GM18526 (cell line): Measurements from ENCODE around the gene RAX2.

Experiments used
- POLR2A ChIP-seq: IDR thresholded peaks from 3 replicates; pipeline ENCODE4 v1.6.1; 2011; ENCODE audit not compliant: insufficient read length; ENCODE audit errors: extremely low read depth

Gene RAX2

GRCh38 chr19:3732108-3732507 lies 39.9 kb downstream of the RAX2 start:
- no peak for TF ChIP-seq POLR2A

GRCh38 chr19:3730457-3730958 lies 41.5 kb downstream of the RAX2 start:
- no peak for TF ChIP-seq POLR2A

GRCh38 chr19:3725640-3726310 lies 46.3 kb downstream of the RAX2 start:
- no peak for TF ChIP-seq POLR2A

DNA sequence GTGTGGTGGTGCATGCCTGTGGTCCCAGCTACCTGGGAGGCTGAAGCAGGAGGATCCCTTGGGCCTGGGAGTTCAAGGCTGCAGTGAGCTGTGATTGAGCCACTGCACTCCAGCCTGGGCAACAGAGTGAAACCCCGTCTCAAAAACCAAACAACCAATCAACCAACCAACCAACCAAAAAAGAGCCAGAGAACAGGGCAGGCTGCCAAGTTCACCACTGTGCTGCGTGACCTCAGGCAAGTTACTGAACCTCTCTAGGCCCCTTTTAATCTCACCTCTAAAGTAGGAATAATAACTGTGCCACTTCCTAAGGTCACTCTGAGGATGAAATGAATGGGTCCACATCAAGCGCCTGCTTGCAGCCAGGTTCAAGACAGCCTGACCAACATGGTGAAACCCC lies 46.9 kb downstream of the RAX2 start:
- TF ChIP-seq POLR2A, result no peak

GRCh38 chr19:3723883-3724282 lies 48.1 kb downstream of the RAX2 start:
- TF ChIP-seq POLR2A, result no peak

- no peak for TF ChIP-seq POLR2A
These were observed 48.9 kb downstream of the RAX2 start for GRCh38 chr19:3723110-3723488.

GRCh38 chr19:3722443-3723109 lies 49.5 kb downstream of the RAX2 start:
- no peak for TF ChIP-seq POLR2A

- no peak for TF ChIP-seq POLR2A
These were observed 50.1 kb downstream of the RAX2 start for GRCh38 chr19:3721887-3722442.

DNA sequence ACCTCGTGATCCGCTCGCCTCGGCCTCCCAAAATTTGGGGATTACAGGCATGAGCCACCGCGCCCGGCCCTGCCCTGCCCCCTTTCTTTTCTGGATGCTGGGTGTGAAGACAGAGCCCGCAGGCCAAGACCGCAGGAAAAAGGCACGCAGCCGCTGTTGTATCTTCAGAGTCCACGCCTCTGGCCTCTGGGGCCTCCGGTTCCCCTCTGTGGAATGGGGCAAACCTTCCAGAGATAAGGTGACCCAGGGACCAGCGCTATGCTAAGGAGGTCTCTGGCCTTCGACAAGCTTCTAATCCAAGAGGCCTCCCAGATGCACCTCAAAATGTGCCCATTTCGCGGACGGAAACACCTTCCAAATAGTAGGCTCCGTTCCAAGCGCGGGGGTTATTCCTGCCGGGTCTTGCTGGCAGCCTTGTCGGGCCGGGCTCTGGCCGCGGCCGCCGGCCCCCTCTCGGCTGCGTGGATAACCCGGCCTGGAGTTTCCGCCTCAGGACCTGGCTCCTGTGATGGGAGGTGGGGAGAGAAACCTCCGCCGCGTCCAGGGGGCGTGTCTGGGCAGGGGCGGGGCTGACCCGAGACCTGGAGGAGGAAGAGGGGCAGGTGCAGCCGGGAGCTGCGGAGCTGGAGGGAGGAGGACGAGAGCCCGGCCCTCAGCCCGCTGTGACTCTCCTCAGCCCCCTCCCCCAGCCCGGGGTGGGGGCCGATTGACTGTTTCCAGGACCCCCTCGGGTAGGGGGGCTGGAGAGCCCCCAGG lies 50.7 kb downstream of the RAX2 start:
- no peak for TF ChIP-seq POLR2A

DNA sequence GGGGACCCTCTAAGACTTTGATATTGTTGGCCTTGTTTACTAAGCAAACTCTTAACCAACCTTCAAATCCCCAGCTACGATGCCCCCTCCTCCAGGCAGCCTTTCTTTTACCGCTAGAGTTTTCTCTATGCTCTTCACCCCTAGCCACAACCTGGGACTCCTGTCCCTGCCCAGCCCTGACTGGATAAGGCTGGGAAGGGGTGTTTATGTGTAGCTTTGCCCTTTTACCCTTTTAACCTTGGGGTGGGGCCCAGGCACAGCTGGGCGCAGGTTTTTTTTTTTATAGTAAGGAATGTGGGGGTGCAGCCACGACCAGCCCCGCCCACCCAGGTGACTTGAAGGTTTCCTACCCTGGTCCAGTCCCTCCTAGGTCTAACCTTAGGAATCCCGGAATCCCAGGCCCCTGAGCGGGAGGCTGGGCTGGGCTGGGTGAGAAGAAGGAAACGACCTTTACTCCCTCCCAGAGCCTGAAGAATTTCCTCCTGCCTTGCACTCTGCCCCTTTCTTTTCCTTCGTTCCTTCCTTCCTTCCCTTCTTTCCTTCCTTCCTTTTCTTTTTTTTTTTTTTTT lies 51.6 kb downstream of the RAX2 start:
- no peak for TF ChIP-seq POLR2A

- TF ChIP-seq POLR2A, result no peak
These were observed 52.2 kb downstream of the RAX2 start for GRCh38 chr19:3719868-3720267.
